ENCODE measurements around the gene ADPRM. TPM values are rescaled to one million over a fixed set of nuclear protein-coding genes. Genes with fewer than 3 reads are reported as not detected.

ADPRM gene
- total RNA-seq, 1 donor from 2014 or later: 7.9 TPM

DNA sequence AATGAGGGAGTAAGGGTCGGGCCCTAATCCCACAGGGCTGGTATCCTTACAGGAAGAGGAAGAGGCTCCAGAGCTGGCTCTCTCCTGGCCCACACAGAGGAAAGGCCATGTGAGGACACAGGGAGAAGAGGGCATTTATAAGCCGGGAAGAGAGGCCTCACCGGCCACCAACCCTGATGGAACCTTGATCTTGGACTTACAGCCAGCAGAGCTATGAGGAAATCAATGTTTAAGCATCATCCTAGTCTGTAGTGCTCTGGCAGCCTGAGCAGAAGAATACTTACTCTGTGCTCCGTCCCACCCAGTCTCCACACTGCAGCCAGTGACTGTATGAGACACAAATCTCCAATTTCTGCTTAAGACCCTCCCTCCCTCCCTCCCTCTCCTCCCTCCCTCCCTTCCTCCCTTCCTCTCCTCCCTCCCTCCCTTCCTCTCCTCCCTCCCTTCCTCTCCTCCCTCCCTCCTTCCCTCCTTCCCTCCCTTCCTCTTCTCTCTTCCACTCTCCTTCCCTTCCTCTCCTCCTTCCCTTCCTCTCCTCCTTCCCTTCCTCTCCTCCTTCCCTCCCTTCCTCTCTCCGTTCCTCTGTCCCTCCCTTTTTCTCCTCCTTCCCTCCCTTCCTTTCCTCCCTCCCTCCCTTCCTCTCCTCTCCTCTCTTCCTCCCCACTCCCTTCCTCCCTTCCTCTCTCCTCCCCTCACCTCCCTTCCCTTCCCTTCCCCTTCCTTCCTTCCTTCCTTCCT, 41.3 kb downstream of the ADPRM start:
- peaks cover 3% of the 10 kb centered on the region for H3K9me3 Mint-ChIP-seq (ENCODE audit: unreplicated experiment)
- peaks cover 7% of the 10 kb centered on the region for H3K27me3 Mint-ChIP-seq (ENCODE audit: unreplicated experiment)
- DNase-seq: no peak
- no peak overlapping the region for H3K27ac Mint-ChIP-seq (ENCODE audit: unreplicated experiment)
- H3K4me3 Mint-ChIP-seq (ENCODE audit: unreplicated experiment): no peak overlapping the region
- TF ChIP-seq, protein P1, sequence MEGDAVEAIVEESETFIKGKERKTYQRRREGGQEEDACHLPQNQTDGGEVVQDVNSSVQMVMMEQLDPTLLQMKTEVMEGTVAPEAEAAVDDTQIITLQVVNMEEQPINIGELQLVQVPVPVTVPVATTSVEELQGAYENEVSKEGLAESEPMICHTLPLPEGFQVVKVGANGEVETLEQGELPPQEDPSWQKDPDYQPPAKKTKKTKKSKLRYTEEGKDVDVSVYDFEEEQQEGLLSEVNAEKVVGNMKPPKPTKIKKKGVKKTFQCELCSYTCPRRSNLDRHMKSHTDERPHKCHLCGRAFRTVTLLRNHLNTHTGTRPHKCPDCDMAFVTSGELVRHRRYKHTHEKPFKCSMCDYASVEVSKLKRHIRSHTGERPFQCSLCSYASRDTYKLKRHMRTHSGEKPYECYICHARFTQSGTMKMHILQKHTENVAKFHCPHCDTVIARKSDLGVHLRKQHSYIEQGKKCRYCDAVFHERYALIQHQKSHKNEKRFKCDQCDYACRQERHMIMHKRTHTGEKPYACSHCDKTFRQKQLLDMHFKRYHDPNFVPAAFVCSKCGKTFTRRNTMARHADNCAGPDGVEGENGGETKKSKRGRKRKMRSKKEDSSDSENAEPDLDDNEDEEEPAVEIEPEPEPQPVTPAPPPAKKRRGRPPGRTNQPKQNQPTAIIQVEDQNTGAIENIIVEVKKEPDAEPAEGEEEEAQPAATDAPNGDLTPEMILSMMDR (IDR thresholded peaks at IDR 0.05; ENCODE audit: partially characterized antibody, unreplicated experiment): no peak
- peaks cover 8% of the 10 kb centered on the region for H3K4me1 Mint-ChIP-seq (ENCODE audit: low read depth, unreplicated experiment)
- H3K36me3 Mint-ChIP-seq (ENCODE audit: unreplicated experiment): no peaks in the 10 kb centered on the region

DNA sequence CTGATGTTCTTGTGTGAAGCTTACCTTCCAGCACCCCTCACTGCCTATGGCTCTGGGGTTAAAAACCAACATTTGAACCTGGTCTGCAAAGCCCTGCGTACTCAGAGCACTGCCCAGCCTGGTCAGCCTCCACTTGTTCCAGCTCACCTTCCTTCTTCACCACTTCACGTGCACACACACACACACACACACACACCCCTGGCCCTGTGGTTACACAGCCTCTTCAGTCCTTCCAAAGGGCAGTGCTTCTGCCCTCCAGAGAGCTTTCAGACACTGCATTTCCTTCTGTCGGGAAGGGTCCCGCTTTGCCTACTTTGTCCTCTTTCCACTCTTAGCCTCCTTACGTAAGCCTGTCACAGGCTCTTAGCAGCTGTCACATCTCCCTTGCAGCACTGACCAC, 42.0 kb downstream of the ADPRM start:
- Mint-ChIP-seq H3K9me3 (ENCODE audit: unreplicated experiment) (peaks cover 4% of the 10 kb centered on the region), H3K27ac (ENCODE audit: unreplicated experiment) (peak overlapping the region; percentile 94), H3K27me3 (ENCODE audit: unreplicated experiment) (peaks cover 5% of the 10 kb centered on the region), H3K36me3 (ENCODE audit: unreplicated experiment) (no peaks in the 10 kb centered on the region), H3K4me3 (ENCODE audit: unreplicated experiment) (peak overlapping the region; percentile 77), H3K4me1 (ENCODE audit: low read depth, unreplicated experiment) (peaks cover 8% of the 10 kb centered on the region)
- peak; percentile 30 for DNase-seq
- TF ChIP-seq, protein P1 (IDR thresholded peaks at IDR 0.05; ENCODE audit: partially characterized antibody, unreplicated experiment): no peak

DNA sequence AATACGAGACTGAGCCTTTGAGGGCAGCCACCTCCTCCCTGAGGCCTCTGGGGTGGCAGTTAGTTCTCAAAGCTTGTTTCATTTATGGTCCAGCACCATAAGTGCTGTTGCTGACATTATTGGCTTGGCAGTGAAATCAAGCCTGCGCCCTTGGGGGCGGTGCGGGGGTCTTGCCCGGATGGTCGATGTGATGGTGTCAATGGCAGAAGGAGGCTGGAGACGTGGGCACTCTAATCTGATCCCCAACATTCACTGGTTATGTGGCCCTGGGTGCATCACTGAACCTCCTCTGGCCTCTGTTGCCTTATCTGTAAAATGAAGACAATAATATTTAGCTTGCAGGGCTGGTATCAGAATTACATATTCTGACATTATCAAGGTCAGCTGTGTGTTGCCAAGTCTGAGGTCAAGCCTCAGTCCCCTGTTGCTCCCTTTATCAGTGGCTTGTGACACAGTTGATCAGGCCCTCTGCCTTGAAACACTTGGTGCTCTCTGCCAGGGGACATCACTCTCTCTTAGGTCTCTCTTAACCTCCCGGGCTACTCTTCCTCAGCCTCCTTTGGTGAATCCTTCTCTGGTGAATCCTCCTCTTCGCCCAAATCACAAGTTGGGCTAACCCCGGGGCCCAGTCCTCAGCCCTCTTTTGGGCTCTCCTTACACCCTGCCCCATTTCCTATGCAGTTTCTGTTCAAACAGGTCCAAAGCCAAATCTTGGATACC, 44.2 kb downstream of the ADPRM start:
- H3K9me3 Mint-ChIP-seq (ENCODE audit: unreplicated experiment): peaks cover 4% of the 10 kb centered on the region
- no peak overlapping the region for H3K27ac Mint-ChIP-seq (ENCODE audit: unreplicated experiment)
- H3K27me3 Mint-ChIP-seq (ENCODE audit: unreplicated experiment): peaks cover 6% of the 10 kb centered on the region
- DNase-seq: no peak
- no peaks in the 10 kb centered on the region for H3K36me3 Mint-ChIP-seq (ENCODE audit: unreplicated experiment)
- peaks cover 8% of the 10 kb centered on the region for H3K4me1 Mint-ChIP-seq (ENCODE audit: low read depth, unreplicated experiment)
- no peak overlapping the region for H3K4me3 Mint-ChIP-seq (ENCODE audit: unreplicated experiment)
- TF ChIP-seq, protein P1 (IDR thresholded peaks at IDR 0.05; ENCODE audit: partially characterized antibody, unreplicated experiment): no peak

DNA sequence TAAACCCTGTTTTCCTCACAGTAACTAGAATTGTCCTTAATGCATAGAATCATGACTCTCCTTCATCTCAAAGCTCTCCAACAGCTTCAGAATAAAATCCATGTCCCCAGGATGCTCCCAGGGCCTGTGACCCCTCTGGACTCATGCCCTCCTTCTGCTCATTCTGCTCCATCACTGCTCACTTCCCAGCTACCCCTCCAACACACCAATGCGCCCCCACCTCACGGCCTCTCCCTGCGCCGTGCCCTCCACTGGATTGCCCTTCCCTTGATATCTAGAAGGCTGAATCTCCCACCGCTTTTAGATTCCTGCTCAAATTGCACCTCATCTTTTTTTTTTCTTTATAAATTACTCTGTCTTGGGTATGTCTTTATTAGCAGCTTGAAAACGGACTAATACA, 45.0 kb downstream of the ADPRM start:
- H3K4me3 Mint-ChIP-seq (ENCODE audit: unreplicated experiment): no peak overlapping the region
- peaks cover 6% of the 10 kb centered on the region for H3K27me3 Mint-ChIP-seq (ENCODE audit: unreplicated experiment)
- peaks cover 4% of the 10 kb centered on the region for H3K9me3 Mint-ChIP-seq (ENCODE audit: unreplicated experiment)
- DNase-seq: no peak
- no peaks in the 10 kb centered on the region for H3K36me3 Mint-ChIP-seq (ENCODE audit: unreplicated experiment)
- no peak overlapping the region for H3K27ac Mint-ChIP-seq (ENCODE audit: unreplicated experiment)
- peaks cover 6% of the 10 kb centered on the region for H3K4me1 Mint-ChIP-seq (ENCODE audit: low read depth, unreplicated experiment)
- TF ChIP-seq, protein P1 (IDR thresholded peaks at IDR 0.05; ENCODE audit: partially characterized antibody, unreplicated experiment): no peak

All from glutamatergic neuron (in vitro differentiated cells).